Left cardiac atrium (tissue), 4 donors: ENCODE measurements around the gene F2RL3. TPM values are rescaled to one million over a fixed set of nuclear protein-coding genes. Genes with fewer than 3 reads are reported as not detected.

Experiments used
- ATAC-seq, 2 donors: fragments of 200-7000 bp; cut with Tn5 transposase; one replicate each; pipeline ENCODE4 v1.9.1; 2020; ENCODE audit warnings: mild to moderate bottlenecking in 2 of 2, moderate library complexity in 2 of 2
- DNase-seq: peaks from one replicate; pipeline ENCODE4 v3.0.0-alpha.2; 2020
- intact Hi-C, 2 donors: fragments of 100-400 bp; cut with DNase I; formaldehyde crosslinking; loops; one replicate each; pipeline versions ENCODE4 v1.14.1 to v1.15.1; 2022 to 2023
- total RNA-seq, 2 donors: library from RNA; stranded (reverse); fragmentation: NEBNext Ultra II Directional; extraction: Animal tissue kit (Norgen Biotek cat#: 25700); gene quantifications; one replicate each; pipeline ENCODE4 v1.2.1, GENCODE V29; 2021
- donor health status: DM: no; HTN: yes; CAD: no.
- donor health status: DM: no; HTN: yes; CAD: no; lungs with severe emphysema.
- donor health status: DM: yes; HTN: yes; CAD: no.
- donor health status: Dilated cardiomyopathy.

Gene F2RL3
- total RNA-seq, 2 donors from 2014 or later: 2.3 TPM

GRCh38 chr19:16891696-16892382 is 3.0 kb downstream of the F2RL3 start:
- ATAC-seq (no peak), DNase-seq (no peak)
- intact Hi-C loops: no loop called here

- ATAC-seq (no peak), DNase-seq (no peak)
- intact Hi-C loops: no loop called here
These were observed 3.6 kb downstream of the F2RL3 start for GRCh38 chr19:16892436-16892835.

- intact Hi-C loops: no loop called here
- DNase-seq: no peak
- no peak for ATAC-seq
These were observed 4.3 kb downstream of the F2RL3 start for GRCh38 chr19:16892868-16893685.

GRCh38 chr19:16893686-16893989 is 4.8 kb downstream of the F2RL3 start:
- no peak for ATAC-seq
- intact Hi-C loops: no loop called here
- DNase-seq: no peak

GRCh38 chr19:16894080-16894479 is 5.3 kb downstream of the F2RL3 start:
- no peak for ATAC-seq
- intact Hi-C loops: no loop called here
- DNase-seq: no peak

- ATAC-seq (no peak), DNase-seq (no peak)
- intact Hi-C loops: loop anchor here in 1 of 2 donors (5.0 kb wide), 1 partner anchor 123 kb away; no protein-coding TSS in a partner anchor
These were observed 6.8 kb downstream of the F2RL3 start for GRCh38 chr19:16895467-16896145.

GRCh38 chr19:16896146-16897028 is 7.6 kb downstream of the F2RL3 start:
- intact Hi-C loops: loop anchor here in 1 of 2 donors (5.0 kb wide), 1 partner anchor 124 kb away; no protein-coding TSS in a partner anchor
- DNase-seq (no peak), ATAC-seq (peak in 1 of 2 donors; percentile 0)

- intact Hi-C loops: loop anchor here in 1 of 2 donors (5.0 kb wide), 1 partner anchor 125 kb away; no protein-coding TSS in a partner anchor
- peak; percentile 93 to 95 for ATAC-seq
- DNase-seq: peak; percentile 95
These were observed 8.4 kb downstream of the F2RL3 start for GRCh38 chr19:16897029-16897855.

GRCh38 chr19:16897856-16898161 is 9.0 kb downstream of the F2RL3 start:
- peak in 1 of 2 donors; percentile 12 for ATAC-seq
- DNase-seq: peak; percentile 59
- intact Hi-C loops: loop anchor here in 1 of 2 donors (5.0 kb wide), 1 partner anchor 126 kb away; no protein-coding TSS in a partner anchor

GRCh38 chr19:16898361-16899015 is 9.7 kb downstream of the F2RL3 start:
- intact Hi-C loops: loop anchor here in 1 of 2 donors (5.0 kb wide), 1 partner anchor 126 kb away; no protein-coding TSS in a partner anchor
- DNase-seq: no peak
- no peak for ATAC-seq

GRCh38 chr19:16899566-16900075 is 10.8 kb downstream of the F2RL3 start:
- ATAC-seq (no peak), DNase-seq (peak; percentile 47)
- intact Hi-C loops: loop anchor here in 1 of 2 donors (5.0 kb wide), 1 partner anchor 127 kb away; no protein-coding TSS in a partner anchor

- DNase-seq: no peak
- no peak for ATAC-seq
- intact Hi-C loops: no loop called here
These were observed 12.8 kb downstream of the F2RL3 start for GRCh38 chr19:16901491-16902175.

- no peak for ATAC-seq
- no peak for DNase-seq
- intact Hi-C loops: no loop called here
These were observed 13.7 kb downstream of the F2RL3 start for GRCh38 chr19:16902545-16902944.

GRCh38 chr19:16903347-16903746 is 14.5 kb downstream of the F2RL3 start:
- DNase-seq: no peak
- ATAC-seq: no peak
- intact Hi-C loops: no loop called here

GRCh38 chr19:16904599-16904998 is 15.8 kb downstream of the F2RL3 start:
- intact Hi-C loops: no loop called here
- no peak for DNase-seq
- ATAC-seq: no peak

GRCh38 chr19:16908759-16909158 is 20.0 kb downstream of the F2RL3 start:
- ATAC-seq: no peak
- intact Hi-C loops: no loop called here
- DNase-seq: no peak

- ATAC-seq (no peak), DNase-seq (no peak)
- intact Hi-C loops: no loop called here
These were observed 22.2 kb downstream of the F2RL3 start for GRCh38 chr19:16911046-16911445.
